AG04450 (cell line): ENCODE data around the gene FOSB. TPM values are rescaled to one million over a fixed set of nuclear protein-coding genes. Genes with fewer than 3 reads are reported as not detected.

Experiments
- CTCF ChIA-PET: fragments of 300-600, 350-600 bp; formaldehyde crosslinking; extraction: SDS; loops from one replicate; lab custom pipeline; 2022; ENCODE audit warnings: antibody characterized with exemption, inconsistent platforms; lab: Charles Lee
- POLR2A ChIA-PET: fragments of 350-600 bp; formaldehyde crosslinking; extraction: SDS; loops from one replicate; lab custom pipeline; 2021; ENCODE audit warnings: antibody characterized with exemption, inconsistent platforms; lab: Yijun Ruan, JAX
- DNase-seq: peaks from one replicate; pipeline ENCODE4 v3.0.0-alpha.2; 2011; ENCODE audit warnings: low read depth, low spot score
- H3K27ac ChIP-seq: one replicate; pipeline ENCODE4 v1.5.1; 2012; ENCODE audit warnings: low read depth, low read length, control low read depth
- H3K27me3 ChIP-seq: one replicate; pipeline ENCODE4 v1.6.0; 2012; ENCODE audit warnings: low read length; ENCODE audit not compliant: control insufficient read depth, insufficient read depth
- H3K4me3 ChIP-seq: 2 replicates; pipeline ENCODE4 v1.5.1; 2011; ENCODE audit warnings: mild to moderate bottlenecking, low read depth, low read length, control low read depth
- H3K9me3 ChIP-seq: 2 replicates; pipeline ENCODE4 v1.5.1; 2012; ENCODE audit warnings: low read length; ENCODE audit not compliant: control insufficient read depth, insufficient read depth
- CTCF ChIP-seq: IDR thresholded peaks from 2 replicates; pipeline ENCODE4 v1.5.1; 2011; ENCODE audit warnings: low read depth, low read length, control low read depth, inconsistent platforms
- polyA plus RNA-seq: library from polyadenylated mRNA; depleted of rRNA; stranded (reverse); fragments of >200 nt; gene quantifications from 2 replicates; pipeline ENCODE4 v1.2.3, GENCODE V29; 2011

The FOSB gene
- polyA plus RNA-seq, 1 experiment = 1.3 TPM

GRCh38 chr19:45442408-45442777 is 25.4 kb upstream of the FOSB start:
- ChIA-PET CTCF (interaction anchor here (2.0 to 5.9 kb wide), 2 partner anchors 36 to 43 kb away, joined by 7 to 224 read pairs; no protein-coding TSS in a partner anchor), POLR2A (interaction anchor here (0.6 to 0.7 kb wide), 2 partner anchors 11 to 83 kb away, joined by 4 to 5 read pairs; no protein-coding TSS in a partner anchor)
- Histone ChIP-seq H3K27me3 (no peaks in the 10 kb centered on the region), H3K27ac (peak overlapping the region; percentile 39), H3K4me3 (no peak overlapping the region), H3K9me3 (no peaks in the 10 kb centered on the region)
- no peak for TF ChIP-seq CTCF
- no peak for DNase-seq

GRCh38 chr19:45442778-45443461 is 24.9 kb upstream of the FOSB start:
- Histone ChIP-seq H3K9me3 (no peaks in the 10 kb centered on the region), H3K27me3 (no peaks in the 10 kb centered on the region), H3K4me3 (peak overlapping the region; percentile 60), H3K27ac (peak overlapping the region; percentile 85)
- no peak for TF ChIP-seq CTCF
- POLR2A ChIA-PET = interaction anchor here (0.6 to 0.7 kb wide), 2 partner anchors 11 to 82 kb away, joined by 4 to 5 read pairs; no protein-coding TSS in a partner anchor
- CTCF ChIA-PET = interaction anchor here (5.9 kb wide), 1 partner anchor 35 kb away, joined by 224 read pairs; no protein-coding TSS in a partner anchor
- no peak for DNase-seq

GRCh38 chr19:45443462-45444317 is 24.1 kb upstream of the FOSB start:
- H3K27me3 ChIP-seq = no peaks in the 10 kb centered on the region
- TF ChIP-seq CTCF = no peak
- no peak for DNase-seq
- H3K9me3 ChIP-seq = no peaks in the 10 kb centered on the region
- H3K4me3 ChIP-seq = peak overlapping the region; percentile 60
- peak overlapping the region; percentile 85 for H3K27ac ChIP-seq
- ChIA-PET CTCF (no interaction called here), POLR2A (no interaction called here)

- CTCF ChIA-PET = interaction anchor here (0.7 to 1.9 kb wide), 3 partner anchors 34 to 244 kb away, joined by 3 to 8 read pairs (median 7); no protein-coding TSS in a partner anchor
- no peak overlapping the region for H3K27ac ChIP-seq
- POLR2A ChIA-PET = no interaction called here
- no peak for DNase-seq
- H3K4me3 ChIP-seq = peak overlapping the region; percentile 60; the same call in 1 of the 2 replicates
- no peaks in the 10 kb centered on the region for H3K9me3 ChIP-seq
- H3K27me3 ChIP-seq = no peaks in the 10 kb centered on the region
- TF ChIP-seq CTCF = no peak
Observed at GRCh38 chr19:45444318-45445041, 23.3 kb upstream of the FOSB start.
